DND-41 (cell line): ENCODE data around the gene VAPB.
A peak's percentile ranks its signal among the peaks of the same experiment; 100 is the strongest.

ENCODE experiments used
- ATAC-seq: fragments of 200-7000 bp; cut with Tn5 transposase; 3 replicates; pipeline ENCODE4 v1.9.1; 2021; ENCODE audit warnings: low read depth; ENCODE audit not compliant: insufficient read depth
- DNase-seq: peaks from one replicate; pipeline ENCODE4 v3.0.0-alpha.2; 2020
- H2AFZ ChIP-seq: 2 replicates; pipeline ENCODE4 v1.6.0; 2012; ENCODE audit warnings: low read depth, low read length
- H3K27ac ChIP-seq: 2 replicates; pipeline ENCODE4 v1.5.1; 2012; ENCODE audit warnings: low read length, inconsistent platforms
- H3K27me3 ChIP-seq: fragments of 200-600 bp; sonication (generic); 2 replicates; pipeline ENCODE4 v1.6.0; 2012; ENCODE audit warnings: low read length, mild to moderate bottlenecking, inconsistent platforms; ENCODE audit not compliant: insufficient read depth, poor library complexity
- H3K36me3 ChIP-seq: 2 replicates; pipeline ENCODE4 v1.5.1; 2012; ENCODE audit warnings: low read length, inconsistent platforms; ENCODE audit not compliant: insufficient read depth
- H3K4me1 ChIP-seq: 2 replicates; pipeline ENCODE4 v1.5.1; 2012; ENCODE audit warnings: mild to moderate bottlenecking, low read length; ENCODE audit not compliant: insufficient read depth
- H3K4me2 ChIP-seq: 2 replicates; pipeline ENCODE4 v1.6.0; 2012; ENCODE audit warnings: mild to moderate bottlenecking, moderate library complexity, low read length, inconsistent platforms; ENCODE audit not compliant: insufficient read depth
- H3K4me3 ChIP-seq, 2 experiments: fragments of 200-600 bp in 1 of 2; shearing (Covaris generic) in 1 of 2; 2 replicates each; pipeline ENCODE4 v1.5.1; 2012 to 2016; ENCODE audit warnings: inconsistent platforms in 2 of 2, low read length in 2 of 2, mild to moderate bottlenecking in 2 of 2, low read depth in 1 of 2, moderate library complexity in 1 of 2
- H3K79me2 ChIP-seq: 2 replicates; pipeline ENCODE4 v1.6.0; 2012; ENCODE audit warnings: low read length, inconsistent platforms; ENCODE audit not compliant: insufficient read depth
- H3K9ac ChIP-seq: 2 replicates; pipeline ENCODE4 v1.6.0; 2012; ENCODE audit warnings: low read depth, mild to moderate bottlenecking, inconsistent platforms, low read length, moderate library complexity
- H3K9me3 ChIP-seq: 2 replicates; pipeline ENCODE4 v1.5.1; 2012; ENCODE audit warnings: low read length, moderate library complexity, mild to moderate bottlenecking, inconsistent platforms; ENCODE audit not compliant: insufficient read depth, severe bottlenecking
- H4K20me1 ChIP-seq: 2 replicates; pipeline ENCODE4 v1.6.0; 2012; ENCODE audit warnings: low read length; ENCODE audit not compliant: insufficient read depth
- EZH2 ChIP-seq: IDR thresholded peaks from 3 replicates; pipeline ENCODE4 v1.6.1; 2012; ENCODE audit warnings: borderline replicate concordance, low read depth, mild to moderate bottlenecking, moderate library complexity, low read length, inconsistent platforms; ENCODE audit not compliant: severe bottlenecking
- TF ChIP-seq, protein P1 (sequence below): IDR thresholded peaks from 2 replicates; pipeline ENCODE4 v1.5.1; 2012; ENCODE audit warnings: borderline replicate concordance, low read length, moderate library complexity, mild to moderate bottlenecking; ENCODE audit not compliant: poor library complexity, severe bottlenecking; ENCODE audit errors: extremely low read depth

Gene VAPB

DNA sequence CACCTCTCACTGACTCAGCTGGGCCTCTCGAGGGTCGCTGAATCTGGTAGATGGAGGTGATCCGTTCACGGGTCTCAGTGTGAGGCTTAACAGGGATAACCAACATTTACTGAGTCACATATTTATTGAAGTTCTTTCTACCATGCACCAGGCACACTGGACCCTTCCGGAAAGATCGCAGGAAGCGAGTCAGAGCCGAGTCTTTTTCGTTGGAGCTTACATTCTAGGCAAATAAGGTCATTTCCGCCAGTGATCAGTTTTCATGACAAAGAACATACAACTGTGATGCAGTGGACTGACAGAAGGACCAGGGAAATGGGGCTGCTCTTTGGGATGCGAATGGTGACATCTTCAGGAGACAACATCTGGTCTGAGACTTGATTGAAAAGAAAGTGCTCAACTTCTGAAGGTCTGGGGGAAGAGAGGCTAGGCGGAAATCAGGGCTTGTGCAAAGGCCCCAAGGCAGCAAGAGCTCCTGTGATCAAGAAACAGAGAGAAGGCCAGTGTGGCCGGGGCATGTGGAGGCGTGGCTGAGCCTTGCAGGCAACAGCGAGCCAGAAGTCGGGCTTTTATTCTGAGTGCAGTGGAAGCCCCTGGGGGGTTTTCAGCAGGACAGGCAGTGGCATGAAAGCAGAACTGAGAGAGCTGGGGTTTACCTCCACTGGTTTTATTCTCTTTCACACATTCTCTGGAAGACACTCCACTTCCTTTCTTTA lies 69.5 kb downstream of the VAPB start:
- H3K9ac ChIP-seq: no peak overlapping the region
- H3K4me2 ChIP-seq: no peak overlapping the region
- peaks cover 18% of the 10 kb centered on the region; the same call in 1 of the 2 replicates for H3K36me3 ChIP-seq
- peaks cover 10% of the 10 kb centered on the region for H4K20me1 ChIP-seq
- H3K79me2 ChIP-seq: 0 out of 2 replicates have a peak, but pooled peaks cover 3% of the 10 kb centered on the region
- no peak overlapping the region for H3K4me3 ChIP-seq
- H3K4me1 ChIP-seq: no peaks in the 10 kb centered on the region
- DNase-seq: no peak
- H3K9me3 ChIP-seq: peaks cover 3% of the 10 kb centered on the region
- no peaks in the 10 kb centered on the region for H3K27me3 ChIP-seq
- TF ChIP-seq, protein P1, sequence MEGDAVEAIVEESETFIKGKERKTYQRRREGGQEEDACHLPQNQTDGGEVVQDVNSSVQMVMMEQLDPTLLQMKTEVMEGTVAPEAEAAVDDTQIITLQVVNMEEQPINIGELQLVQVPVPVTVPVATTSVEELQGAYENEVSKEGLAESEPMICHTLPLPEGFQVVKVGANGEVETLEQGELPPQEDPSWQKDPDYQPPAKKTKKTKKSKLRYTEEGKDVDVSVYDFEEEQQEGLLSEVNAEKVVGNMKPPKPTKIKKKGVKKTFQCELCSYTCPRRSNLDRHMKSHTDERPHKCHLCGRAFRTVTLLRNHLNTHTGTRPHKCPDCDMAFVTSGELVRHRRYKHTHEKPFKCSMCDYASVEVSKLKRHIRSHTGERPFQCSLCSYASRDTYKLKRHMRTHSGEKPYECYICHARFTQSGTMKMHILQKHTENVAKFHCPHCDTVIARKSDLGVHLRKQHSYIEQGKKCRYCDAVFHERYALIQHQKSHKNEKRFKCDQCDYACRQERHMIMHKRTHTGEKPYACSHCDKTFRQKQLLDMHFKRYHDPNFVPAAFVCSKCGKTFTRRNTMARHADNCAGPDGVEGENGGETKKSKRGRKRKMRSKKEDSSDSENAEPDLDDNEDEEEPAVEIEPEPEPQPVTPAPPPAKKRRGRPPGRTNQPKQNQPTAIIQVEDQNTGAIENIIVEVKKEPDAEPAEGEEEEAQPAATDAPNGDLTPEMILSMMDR: no peak
- TF ChIP-seq EZH2: no peak
- ATAC-seq: no peak
- 0 out of 2 replicates have a peak overlapping the region, but pooled peaks have one; percentile 10 for H3K27ac ChIP-seq
- no peak overlapping the region for H2AFZ ChIP-seq

DNA sequence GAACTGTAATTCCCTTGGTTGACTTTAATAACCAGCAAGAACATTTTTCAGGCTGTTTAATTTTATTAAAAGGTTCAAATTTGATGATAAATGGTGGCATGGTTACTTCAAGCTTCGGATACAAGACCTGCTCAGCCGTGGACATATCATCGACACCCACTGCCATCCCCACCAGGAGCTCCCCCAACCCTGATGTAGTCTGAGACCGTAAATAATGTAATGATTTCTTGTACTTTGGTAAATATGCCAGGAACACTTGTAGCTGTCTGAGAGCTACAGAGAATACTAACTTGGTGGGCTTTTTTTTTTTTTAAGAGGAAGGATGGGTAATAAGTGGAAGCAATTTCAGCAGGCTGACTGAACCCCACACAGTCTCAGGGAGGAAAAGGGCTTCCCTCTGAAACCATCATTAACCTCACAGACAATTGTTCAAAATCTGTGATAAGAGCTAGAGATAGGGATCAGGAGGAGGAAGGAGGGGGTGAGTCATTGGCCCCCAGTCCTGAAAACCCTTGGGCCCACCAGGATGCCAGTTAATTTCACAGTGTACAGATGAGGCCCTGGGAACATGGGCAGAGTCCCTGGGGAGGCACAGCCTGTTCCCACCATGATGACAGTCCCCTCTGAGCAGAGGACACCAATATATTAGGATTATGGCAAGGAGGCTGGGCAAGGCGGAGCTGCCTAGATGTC lies 70.2 kb downstream of the VAPB start:
- Histone ChIP-seq H3K9me3 (peaks cover 2% of the 10 kb centered on the region), H3K9ac (no peak overlapping the region), H3K27ac (no peak overlapping the region), H4K20me1 (peaks cover 13% of the 10 kb centered on the region), H3K36me3 (peaks cover 15% of the 10 kb centered on the region; the same call in 1 of the 2 replicates), H3K27me3 (no peaks in the 10 kb centered on the region), H2AFZ (no peak overlapping the region), H3K79me2 (0 out of 2 replicates have a peak, but pooled peaks cover 2% of the 10 kb centered on the region), H3K4me3 (no peak overlapping the region), H3K4me1 (no peaks in the 10 kb centered on the region), H3K4me2 (no peak overlapping the region)
- no peak for TF ChIP-seq EZH2
- TF ChIP-seq, protein P1: no peak
- no peak for DNase-seq
- no peak for ATAC-seq

GRCh38 chr20:58461104-58461503 lies 72.1 kb downstream of the VAPB start:
- DNase-seq (no peak), ATAC-seq (no peak)
- Histone ChIP-seq H3K4me3 (no peak overlapping the region), H3K27ac (no peak overlapping the region), H2AFZ (no peak overlapping the region), H4K20me1 (peaks cover 11% of the 10 kb centered on the region), H3K36me3 (peaks cover 7% of the 10 kb centered on the region; the same call in 1 of the 2 replicates), H3K4me2 (no peak overlapping the region), H3K9me3 (no peaks in the 10 kb centered on the region), H3K79me2 (no peaks in the 10 kb centered on the region), H3K9ac (no peak overlapping the region), H3K4me1 (no peaks in the 10 kb centered on the region), H3K27me3 (no peaks in the 10 kb centered on the region)
- no peak for TF ChIP-seq EZH2
- TF ChIP-seq, protein P1: no peak
